Tibial artery (tissue), 4 donors: Measurements from ENCODE around the gene KLHL40.
A peak's percentile ranks its signal among the peaks of the same experiment; 100 is the strongest.

Experiments used
- DNase-seq, 2 donors: peaks; one replicate each; pipeline ENCODE4 v3.0.0-alpha.2; 2019
- H3K27ac ChIP-seq, 2 donors: fragments of 200-600 bp; sonication (generic) in 1 of 2; 1 replicate in 1 of 2; 2 replicates in 1 of 2; pipeline ENCODE4 v1.5.1; 2018 to 2019; ENCODE audit warnings: mild to moderate bottlenecking in 1 of 2
- H3K27me3 ChIP-seq, 2 donors: fragments of 200-600 bp; sonication (generic) in 1 of 2; one replicate each; pipeline versions ENCODE4 v1.5.1 to v1.6.0; 2016 to 2019
- H3K36me3 ChIP-seq, 3 donors: fragments of 200-600 bp; sonication (generic) in 2 of 3; one replicate each; pipeline ENCODE4 v1.5.1; 2016 to 2019; ENCODE audit warnings: mild to moderate bottlenecking in 2 of 3
- H3K4me1 ChIP-seq, 4 donors: fragments of 200-600 bp; sonication (generic) in 2 of 4; 1 replicate in 3 of 4; 2 replicates in 1 of 4; pipeline ENCODE4 v1.5.1; 2016 to 2019
- H3K4me3 ChIP-seq, 2 donors: fragments of 200-600 bp; sonication (generic) in 1 of 2; 1 replicate in 1 of 2; 2 replicates in 1 of 2; pipeline ENCODE4 v1.5.1; 2018 to 2019; ENCODE audit warnings: mild to moderate bottlenecking in 2 of 2
- H3K9me3 ChIP-seq, 3 donors: fragments of 200-600 bp; sonication (generic) in 1 of 3; one replicate each; pipeline ENCODE4 v1.5.1; 2016 to 2019
- CTCF ChIP-seq, 2 experiments: fragments of 200-600 bp in 1 of 2; fragments of 450-650 bp in 1 of 2; IDR thresholded peaks; one replicate each; pipeline ENCODE4 v1.5.1; 2017 to 2019; ENCODE audit warnings: antibody characterized with exemption in 2 of 2, mild to moderate bottlenecking in 1 of 2, moderate library complexity in 1 of 2
- intact Hi-C: fragments of 100-400 bp; cut with DNase I; formaldehyde crosslinking; loops from one replicate; pipeline ENCODE4 v1.15.0; 2023; ENCODE audit warnings: low total_unique reads

The KLHL40 gene

GRCh38 chr3:42705962-42706585, 20.7 kb downstream of the KLHL40 start:
- Histone ChIP-seq H3K9me3 (no peaks in the 10 kb centered on the region), H3K27ac (no peak overlapping the region), H3K27me3 (no peaks in the 10 kb centered on the region), H3K4me3 (no peak overlapping the region), H3K36me3 (no peaks in the 10 kb centered on the region), H3K4me1 (peaks cover 0 to 14% (median 14%) of the 10 kb centered on the region in 4 donors)
- intact Hi-C loops: no loop called here
- DNase-seq: peak in 1 of 2 donors; percentile 6
- TF ChIP-seq CTCF (IDR thresholded peaks at IDR 0.05): no peak

GRCh38 chr3:42706721-42707619, 21.6 kb downstream of the KLHL40 start:
- no peak for TF ChIP-seq CTCF (IDR thresholded peaks at IDR 0.05)
- peak; percentile 16 to 46 for DNase-seq
- peaks cover 0 to 5% (median 5%) of the 10 kb centered on the region in 4 donors for H3K4me1 ChIP-seq
- H3K9me3 ChIP-seq: no peaks in the 10 kb centered on the region
- H3K4me3 ChIP-seq: no peak overlapping the region
- intact Hi-C loops: no loop called here
- H3K27me3 ChIP-seq: no peaks in the 10 kb centered on the region
- no peak overlapping the region for H3K27ac ChIP-seq
- H3K36me3 ChIP-seq: no peaks in the 10 kb centered on the region

GRCh38 chr3:42707620-42708355, 22.5 kb downstream of the KLHL40 start:
- no peaks in the 10 kb centered on the region for H3K9me3 ChIP-seq
- no peaks in the 10 kb centered on the region for H3K27me3 ChIP-seq
- DNase-seq: peak; percentile 9 to 44
- no peak for TF ChIP-seq CTCF (IDR thresholded peaks at IDR 0.05)
- intact Hi-C loops: no loop called here
- H3K4me3 ChIP-seq: no peak overlapping the region
- H3K36me3 ChIP-seq: no peaks in the 10 kb centered on the region
- no peaks in the 10 kb centered on the region for H3K4me1 ChIP-seq
- H3K27ac ChIP-seq: no peak overlapping the region

GRCh38 chr3:42708611-42709151, 23.3 kb downstream of the KLHL40 start:
- H3K27me3 ChIP-seq: no peaks in the 10 kb centered on the region
- no peak overlapping the region for H3K27ac ChIP-seq
- no peaks in the 10 kb centered on the region for H3K36me3 ChIP-seq
- intact Hi-C loops: no loop called here
- H3K9me3 ChIP-seq: no peaks in the 10 kb centered on the region
- no peak for TF ChIP-seq CTCF (IDR thresholded peaks at IDR 0.05)
- no peaks in the 10 kb centered on the region for H3K4me1 ChIP-seq
- DNase-seq: peak; percentile 9 to 57
- H3K4me3 ChIP-seq: no peak overlapping the region

- DNase-seq: peak; percentile 9 to 35
- no peaks in the 10 kb centered on the region for H3K27me3 ChIP-seq
- H3K27ac ChIP-seq: no peak overlapping the region
- no peaks in the 10 kb centered on the region for H3K4me1 ChIP-seq
- intact Hi-C loops: no loop called here
- no peaks in the 10 kb centered on the region for H3K36me3 ChIP-seq
- H3K9me3 ChIP-seq: no peaks in the 10 kb centered on the region
- H3K4me3 ChIP-seq: no peak overlapping the region
- no peak for TF ChIP-seq CTCF (IDR thresholded peaks at IDR 0.05)
These were observed 24.3 kb downstream of the KLHL40 start for GRCh38 chr3:42709621-42710020.
